Keratinocyte (primary cell): ENCODE results near the gene TCF7L2. TPM values are rescaled to one million over a fixed set of nuclear protein-coding genes. Genes with fewer than 3 reads are reported as not detected.

Experiments
- DNase-seq: peaks from one replicate; pipeline ENCODE4 v3.0.0-alpha.2; 2011; ENCODE audit warnings: low read depth, missing footprints, low spot score
- FAIRE-seq: peaks from 2 replicates; lab custom pipeline; 2011; peaks lifted over from hg19 to GRCh38; lab: Jason Lieb, UNC
- H2AFZ ChIP-seq: 2 replicates; pipeline ENCODE4 v1.6.0; 2012; ENCODE audit warnings: low read length, control low read depth, inconsistent platforms; ENCODE audit not compliant: control insufficient read depth
- H3K27ac ChIP-seq: 2 replicates; pipeline ENCODE4 v1.5.1; 2011; ENCODE audit warnings: low read length; ENCODE audit not compliant: control insufficient read depth, insufficient read depth
- H3K27me3 ChIP-seq: 3 replicates; pipeline ENCODE4 v1.6.0; 2011; ENCODE audit warnings: low read length; ENCODE audit not compliant: control insufficient read depth, insufficient read depth; ENCODE audit errors: extremely low read depth
- H3K36me3 ChIP-seq, 2 experiments: 2 replicates in 1 of 2; 3 replicates in 1 of 2; pipeline ENCODE4 v1.5.1; 2011; ENCODE audit warnings: low read length in 2 of 2, mild to moderate bottlenecking in 1 of 2; ENCODE audit not compliant: control insufficient read depth in 2 of 2, insufficient read depth in 2 of 2; ENCODE audit errors: extremely low read depth in 1 of 2
- H3K4me1 ChIP-seq: 3 replicates; pipeline ENCODE4 v1.5.1; 2011; ENCODE audit warnings: low read length; ENCODE audit not compliant: control insufficient read depth, insufficient read depth; ENCODE audit errors: extremely low read depth
- H3K4me2 ChIP-seq: 3 replicates; pipeline ENCODE4 v1.6.0; 2011; ENCODE audit warnings: low read depth, low read length; ENCODE audit not compliant: control insufficient read depth, insufficient read depth; ENCODE audit errors: extremely low read depth
- H3K4me3 ChIP-seq, 3 experiments: fragments of 200-600 bp in 1 of 3; sonication (generic) in 1 of 3; 2 replicates in 2 of 3; 3 replicates in 1 of 3; pipeline ENCODE4 v1.5.1; 2011 to 2016; ENCODE audit warnings: low read length in 3 of 3, mild to moderate bottlenecking in 3 of 3, control low read depth in 2 of 3, inconsistent platforms in 1 of 3, low read depth in 1 of 3, mixed read lengths in 1 of 3, mixed run types in 1 of 3, moderate library complexity in 1 of 3; ENCODE audit not compliant: control insufficient read depth in 2 of 3, insufficient read depth in 2 of 3; ENCODE audit errors: extremely low read depth in 1 of 3
- H3K79me2 ChIP-seq: 2 replicates; pipeline ENCODE4 v1.6.0; 2012; ENCODE audit warnings: low read length; ENCODE audit not compliant: control insufficient read depth, insufficient read depth
- H3K9ac ChIP-seq: 3 replicates; pipeline ENCODE4 v1.6.0; 2011; ENCODE audit warnings: low read length; ENCODE audit not compliant: control insufficient read depth, insufficient read depth; ENCODE audit errors: extremely low read depth
- H3K9me1 ChIP-seq: 3 replicates; pipeline ENCODE4 v1.6.0; 2011; ENCODE audit warnings: low read length; ENCODE audit not compliant: control insufficient read depth, insufficient read depth; ENCODE audit errors: extremely low read depth
- H3K9me3 ChIP-seq: 2 replicates; pipeline ENCODE4 v1.5.1; 2012; ENCODE audit warnings: low read depth, low read length; ENCODE audit not compliant: control insufficient read depth
- H4K20me1 ChIP-seq: 3 replicates; pipeline ENCODE4 v1.6.0; 2011; ENCODE audit warnings: low read length; ENCODE audit not compliant: control insufficient read depth, insufficient read depth; ENCODE audit errors: extremely low read depth
- CTCF ChIP-seq, 3 experiments: IDR thresholded peaks in 1 of 3; conservative IDR thresholded peaks in 1 of 3; optimal IDR thresholded peaks in 1 of 3; 2 replicates in 2 of 3; 3 replicates in 1 of 3; pipeline versions ENCODE3 to v1.5.1; 2011; ENCODE audit warnings: low read length in 3 of 3, mild to moderate bottlenecking in 3 of 3, moderate library complexity in 2 of 3, control low read depth in 1 of 3, inconsistent platforms in 1 of 3; ENCODE audit not compliant: insufficient read depth in 2 of 3; ENCODE audit errors: extremely low read depth in 1 of 3
- EZH2 ChIP-seq: IDR thresholded peaks from one replicate; pipeline ENCODE4 v1.6.1; 2012; ENCODE audit warnings: inconsistent platforms, mild to moderate bottlenecking, low read length, moderate library complexity
- dilution Hi-C: fragments of 300-500 bp; cut with MboI; formaldehyde crosslinking; loops from one replicate; pipeline ENCODE4 v1.7.0; 2020; ENCODE audit warnings: low sequenced_read_pairs; ENCODE audit not compliant: extremely low pct_ligation_motif_present
- polyA plus RNA-seq, 5 experiments: library from polyadenylated mRNA; depleted of rRNA in 3 of 5; stranded (reverse) in 3 of 5; stranded (forward) in 1 of 5; unstranded in 1 of 5; fragments of >200 nt; gene quantifications; 1 replicate in 1 of 5; 2 replicates in 3 of 5; 3 replicates in 1 of 5; pipeline versions ENCODE4 v1.2.1 to v1.2.3, GENCODE V29; 2011 to 2012; ENCODE audit warnings: missing spikeins in 2 of 5, low read depth in 1 of 5, low replicate concordance in 1 of 5

TCF7L2 gene
- polyA plus RNA-seq, 1 donor (not counting 4 experiments of a cell fraction or from before 2014, with no cell fraction given): 2.5 TPM

- no peak overlapping the region for H3K4me3 ChIP-seq
- H3K9me3 ChIP-seq: no peaks in the 10 kb centered on the region
- H3K27ac ChIP-seq: no peak overlapping the region
- H3K9me1 ChIP-seq: no peaks in the 10 kb centered on the region
- no peaks in the 10 kb centered on the region for H4K20me1 ChIP-seq
- no peak for FAIRE-seq
- H2AFZ ChIP-seq: no peak overlapping the region
- dilution Hi-C loops: no loop called here
- DNase-seq: no peak
- TF ChIP-seq CTCF (optimal IDR thresholded peaks at IDR 0.05 in 1 of 3, IDR thresholded peaks at IDR 0.05 in 1 of 3, conservative IDR thresholded peaks at IDR 0.05 in 1 of 3; ENCODE audit: extremely low read depth in 1 of 3, insufficient read depth in 2 of 3, low read length in 3 of 3): no peak
- no peak for TF ChIP-seq EZH2
- H3K4me1 ChIP-seq: peaks cover 5% of the 10 kb centered on the region
- no peaks in the 10 kb centered on the region for H3K27me3 ChIP-seq
- H3K36me3 ChIP-seq: no peaks in the 10 kb centered on the region
- H3K9ac ChIP-seq: no peak overlapping the region
- H3K4me2 ChIP-seq: no peak overlapping the region
- no peaks in the 10 kb centered on the region for H3K79me2 ChIP-seq
Observed at GRCh38 chr10:113113241-113113640, 163.2 kb downstream of the TCF7L2 start.

- no peak for FAIRE-seq
- H3K27ac ChIP-seq: no peak overlapping the region
- H4K20me1 ChIP-seq: no peaks in the 10 kb centered on the region
Observed at GRCh38 chr10:113113918-113114317, 163.9 kb downstream of the TCF7L2 start.

More at GRCh38 chr10:113113918-113114317, 163.9 kb downstream of the TCF7L2 start:
- H3K4me1 ChIP-seq: peaks cover 5% of the 10 kb centered on the region
- no peak overlapping the region for H3K4me2 ChIP-seq
- no peak overlapping the region for H2AFZ ChIP-seq
- H3K9ac ChIP-seq: no peak overlapping the region
- H3K9me1 ChIP-seq: no peaks in the 10 kb centered on the region
- dilution Hi-C loops: no loop called here
- no peaks in the 10 kb centered on the region for H3K9me3 ChIP-seq
- no peak overlapping the region for H3K4me3 ChIP-seq
- DNase-seq: no peak
- no peaks in the 10 kb centered on the region for H3K27me3 ChIP-seq
- H3K36me3 ChIP-seq: no peaks in the 10 kb centered on the region
- no peaks in the 10 kb centered on the region for H3K79me2 ChIP-seq
- TF ChIP-seq CTCF (optimal IDR thresholded peaks at IDR 0.05 in 1 of 3, IDR thresholded peaks at IDR 0.05 in 1 of 3, conservative IDR thresholded peaks at IDR 0.05 in 1 of 3; ENCODE audit: extremely low read depth in 1 of 3, insufficient read depth in 2 of 3, low read length in 3 of 3) (no peak), EZH2 (no peak)
